ENCODE data around the gene LRIG1. TPM values are rescaled to one million over a fixed set of nuclear protein-coding genes. Genes with fewer than 3 reads are reported as not detected.
A peak's percentile ranks its signal among the peaks of the same experiment; 100 is the strongest.

The LRIG1 gene
- total RNA-seq, 1 donor from 2014 or later = 178 TPM

- Mint-ChIP-seq H3K4me3 (no peak overlapping the region), H3K27me3 (ENCODE audit: low read depth) (no peaks in the 10 kb centered on the region), H3K27ac (ENCODE audit: unreplicated experiment) (no peak overlapping the region), H3K9me3 (peaks cover 3% of the 10 kb centered on the region), H3K36me3 (ENCODE audit: low read depth) (peaks cover 4% of the 10 kb centered on the region), H3K4me1 (peaks cover 24% of the 10 kb centered on the region)
- no peak for DNase-seq (ENCODE audit: low read depth, low spot score)
- no peak for TF ChIP-seq CTCF (conservative IDR thresholded peaks at IDR 0.05)
These were observed 139.5 kb downstream of the LRIG1 start for GRCh38 chr3:66361356-66361755.

GRCh38 chr3:66355997-66356396 lies 144.8 kb downstream of the LRIG1 start:
- Mint-ChIP-seq H3K27me3 (ENCODE audit: low read depth) (no peaks in the 10 kb centered on the region), H3K36me3 (ENCODE audit: low read depth) (no peaks in the 10 kb centered on the region), H3K4me1 (peaks cover 7% of the 10 kb centered on the region), H3K4me3 (peak overlapping the region; percentile 29), H3K9me3 (no peaks in the 10 kb centered on the region), H3K27ac (ENCODE audit: unreplicated experiment) (no peak overlapping the region)
- no peak for DNase-seq (ENCODE audit: low read depth, low spot score)
- no peak for TF ChIP-seq CTCF (conservative IDR thresholded peaks at IDR 0.05)

GRCh38 chr3:66355394-66355793 lies 145.4 kb downstream of the LRIG1 start:
- no peak for TF ChIP-seq CTCF (conservative IDR thresholded peaks at IDR 0.05)
- H3K36me3 Mint-ChIP-seq (ENCODE audit: low read depth) = peaks cover 2% of the 10 kb centered on the region
- H3K27ac Mint-ChIP-seq (ENCODE audit: unreplicated experiment) = no peak overlapping the region
- no peak for DNase-seq (ENCODE audit: low read depth, low spot score)
- no peaks in the 10 kb centered on the region for H3K9me3 Mint-ChIP-seq
- peaks cover 12% of the 10 kb centered on the region for H3K4me1 Mint-ChIP-seq
- no peak overlapping the region for H3K4me3 Mint-ChIP-seq
- no peaks in the 10 kb centered on the region for H3K27me3 Mint-ChIP-seq (ENCODE audit: low read depth)

- no peak for TF ChIP-seq CTCF (conservative IDR thresholded peaks at IDR 0.05)
- Mint-ChIP-seq H3K4me1 (peaks cover 21% of the 10 kb centered on the region), H3K27ac (ENCODE audit: unreplicated experiment) (no peak overlapping the region), H3K9me3 (no peaks in the 10 kb centered on the region), H3K4me3 (no peak overlapping the region), H3K27me3 (ENCODE audit: low read depth) (no peaks in the 10 kb centered on the region), H3K36me3 (ENCODE audit: low read depth) (peaks cover 2% of the 10 kb centered on the region)
- DNase-seq (ENCODE audit: low read depth, low spot score) = no peak
These were observed 146.8 kb downstream of the LRIG1 start for GRCh38 chr3:66354001-66354400.

- no peak for DNase-seq (ENCODE audit: low read depth, low spot score)
- H3K9me3 Mint-ChIP-seq = no peaks in the 10 kb centered on the region
- no peak for TF ChIP-seq CTCF (conservative IDR thresholded peaks at IDR 0.05)
- H3K27me3 Mint-ChIP-seq (ENCODE audit: low read depth) = no peaks in the 10 kb centered on the region
- H3K4me1 Mint-ChIP-seq = peaks cover 25% of the 10 kb centered on the region
- no peak overlapping the region for H3K27ac Mint-ChIP-seq (ENCODE audit: unreplicated experiment)
- H3K4me3 Mint-ChIP-seq = no peak overlapping the region
- peaks cover 2% of the 10 kb centered on the region for H3K36me3 Mint-ChIP-seq (ENCODE audit: low read depth)
These were observed 147.3 kb downstream of the LRIG1 start for GRCh38 chr3:66353530-66353929.

GRCh38 chr3:66353039-66353438 lies 147.8 kb downstream of the LRIG1 start:
- no peak for DNase-seq (ENCODE audit: low read depth, low spot score)
- Mint-ChIP-seq H3K36me3 (ENCODE audit: low read depth) (peaks cover 4% of the 10 kb centered on the region), H3K4me3 (no peak overlapping the region), H3K4me1 (peaks cover 29% of the 10 kb centered on the region), H3K27ac (ENCODE audit: unreplicated experiment) (no peak overlapping the region), H3K27me3 (ENCODE audit: low read depth) (no peaks in the 10 kb centered on the region), H3K9me3 (peaks cover 2% of the 10 kb centered on the region)
- TF ChIP-seq CTCF (conservative IDR thresholded peaks at IDR 0.05) = no peak
